GM19328 (cell line): Measurements from ENCODE around the gene BUB3.

Experiments used
- ATAC-seq: cut with Tn5 transposase; IDR thresholded peaks from one replicate; pipeline ENCODE4 v1.9.1; 2021; ENCODE audit warnings: mild to moderate bottlenecking, moderate library complexity; ENCODE audit not compliant: unreplicated experiment

Gene BUB3

GRCh38 chr10:123140983-123141390 is 13.2 kb upstream of the BUB3 start:
- ATAC-seq: no peak

GRCh38 chr10:123141791-123142700 is 12.2 kb upstream of the BUB3 start:
- no peak for ATAC-seq

GRCh38 chr10:123142701-123143161 is 11.5 kb upstream of the BUB3 start:
- no peak for ATAC-seq

- ATAC-seq: no peak
Measured at GRCh38 chr10:123143162-123143824, 10.9 kb upstream of the BUB3 start.

GRCh38 chr10:123143825-123144168 is 10.4 kb upstream of the BUB3 start:
- ATAC-seq: no peak

GRCh38 chr10:123144697-123145541 is 9.3 kb upstream of the BUB3 start:
- ATAC-seq: no peak

GRCh38 chr10:123145542-123146012 is 8.6 kb upstream of the BUB3 start:
- no peak for ATAC-seq

GRCh38 chr10:123146013-123146893 is 7.9 kb upstream of the BUB3 start:
- ATAC-seq: no peak

- ATAC-seq: no peak
Measured at GRCh38 chr10:123146894-123147634, 7.1 kb upstream of the BUB3 start.

- ATAC-seq: no peak
Measured at GRCh38 chr10:123147635-123148413, 6.4 kb upstream of the BUB3 start, which contains the start of gene HMX2. HMX2 (plus strand) TSS chr10:123148136; CDS start chr10:123148379, 243 bp downstream.

- no peak for ATAC-seq
Measured at GRCh38 chr10:123148414-123149161, 5.6 kb upstream of the BUB3 start.

- no peak for ATAC-seq
Measured at GRCh38 chr10:123149162-123149567, 5.0 kb upstream of the BUB3 start.

- ATAC-seq: no peak
Measured at GRCh38 chr10:123149568-123150270, 4.5 kb upstream of the BUB3 start.

- ATAC-seq: no peak
Measured at GRCh38 chr10:123150271-123150985, 3.8 kb upstream of the BUB3 start.

GRCh38 chr10:123150986-123151736 is 3.0 kb upstream of the BUB3 start:
- no peak for ATAC-seq

- ATAC-seq: no peak
Measured at GRCh38 chr10:123151737-123152135, 2.5 kb upstream of the BUB3 start.
